Neural cell (in vitro differentiated cells): ENCODE results near the gene GABRB1. TPM values are rescaled to one million over a fixed set of nuclear protein-coding genes. Genes with fewer than 3 reads are reported as not detected.

Experiments used
- H2AFZ ChIP-seq: fragments of 200-600, 300-800 bp; sonication (generic), shearing (Covaris generic); 2 replicates; pipeline ENCODE4 v1.6.0; 2014; ENCODE audit warnings: low read depth, mild to moderate bottlenecking, antibody characterized with exemption, low read length, moderate library complexity
- H3F3A ChIP-seq: fragments of 200-600 bp; shearing (Covaris generic); 2 replicates; pipeline ENCODE4 v1.6.1; 2016; ENCODE audit warnings: mild to moderate bottlenecking, moderate library complexity, mixed read lengths, antibody characterized with exemption, low read length; ENCODE audit not compliant: insufficient read depth, poor library complexity, severe bottlenecking
- H3K27ac ChIP-seq: fragments of 200-600, 300-800 bp; sonication (generic), shearing (Covaris generic); 2 replicates; pipeline ENCODE4 v1.5.1; 2014; ENCODE audit warnings: mild to moderate bottlenecking, low read length, moderate library complexity
- H3K27me3 ChIP-seq: fragments of 300-800, 200-600 bp; sonication (generic), shearing (Covaris generic); 2 replicates; pipeline ENCODE4 v1.6.0; 2014; ENCODE audit warnings: mild to moderate bottlenecking, low read depth, low read length, moderate library complexity; ENCODE audit not compliant: insufficient read depth
- H3K36me3 ChIP-seq: fragments of 300-800, 200-600 bp; sonication (generic), shearing (Covaris generic); 2 replicates; pipeline ENCODE4 v1.5.1; 2014; ENCODE audit warnings: mild to moderate bottlenecking, antibody characterized with exemption, low read length, moderate library complexity; ENCODE audit not compliant: insufficient read depth
- H3K4me2 ChIP-seq: fragments of 300-800, 200-600 bp; sonication (generic), shearing (Covaris generic); 2 replicates; pipeline ENCODE4 v1.6.0; 2014; ENCODE audit warnings: mild to moderate bottlenecking, low read length
- H3K4me3 ChIP-seq: fragments of 300-800, 200-600 bp; sonication (generic), shearing (Covaris generic); 2 replicates; pipeline ENCODE4 v1.5.1; 2014; ENCODE audit warnings: mild to moderate bottlenecking, low read length, moderate library complexity
- H3K79me2 ChIP-seq: fragments of 200-600 bp; shearing (Covaris generic); replicated peaks from 2 replicates; pipeline ENCODE4 v1.6.0; 2014; ENCODE audit warnings: mild to moderate bottlenecking, low read length, moderate library complexity; ENCODE audit not compliant: insufficient read depth
- H3K9ac ChIP-seq: fragments of 300-800, 200-600 bp; sonication (generic), shearing (Covaris generic); 2 replicates; pipeline ENCODE4 v1.6.1; 2016; ENCODE audit warnings: mild to moderate bottlenecking, low read length, mixed read lengths
- H3K9me2 ChIP-seq: fragments of 200-600 bp; shearing (Covaris generic); 2 replicates; pipeline ENCODE4 v1.6.1; 2016; ENCODE audit warnings: mild to moderate bottlenecking, low read length, mixed read lengths; ENCODE audit not compliant: insufficient read depth
- H3K9me3 ChIP-seq: fragments of 200-600, 300-800 bp; sonication (generic), shearing (Covaris generic); 2 replicates; pipeline ENCODE4 v1.6.1; 2016; ENCODE audit warnings: mild to moderate bottlenecking, mixed run types, low read length, moderate library complexity, mixed read lengths
- H4K20me1 ChIP-seq: fragments of 200-600 bp; shearing (Covaris generic); 2 replicates; pipeline ENCODE4 v1.6.1; 2016; ENCODE audit warnings: mild to moderate bottlenecking, mixed run types; ENCODE audit not compliant: insufficient read depth
- CTCF ChIP-seq: fragments of 450-650 bp; IDR thresholded peaks from 2 replicates; pipeline ENCODE4 v1.5.1; 2014; ENCODE audit warnings: antibody characterized with exemption, mild to moderate bottlenecking, moderate library complexity; ENCODE audit not compliant: poor library complexity, severe bottlenecking
- EP300 ChIP-seq: fragments of 450-650 bp; conservative IDR thresholded peaks from 2 replicates; pipeline ENCODE4 v1.6.1; 2014; ENCODE audit warnings: antibody characterized with exemption, mild to moderate bottlenecking, moderate library complexity; ENCODE audit not compliant: poor library complexity, severe bottlenecking
- EZH2 ChIP-seq: fragments of 200-600, 300-800 bp; shearing (Covaris generic), sonication (generic); IDR thresholded peaks from 2 replicates; pipeline ENCODE4 v1.6.1; 2014; ENCODE audit warnings: antibody characterized with exemption, low read length, borderline replicate concordance, mild to moderate bottlenecking; ENCODE audit not compliant: insufficient read depth, poor library complexity, severe bottlenecking
- MXI1 ChIP-seq: fragments of 450-650 bp; conservative IDR thresholded peaks from 2 replicates; pipeline ENCODE4 v1.6.1; 2014; ENCODE audit warnings: antibody characterized with exemption, mild to moderate bottlenecking; ENCODE audit not compliant: poor library complexity, severe bottlenecking
- POLR2AphosphoS5 ChIP-seq: IDR thresholded peaks from 2 replicates; pipeline ENCODE4 v1.6.1; 2012
- RAD21 ChIP-seq: fragments of 450-650 bp; conservative IDR thresholded peaks from 2 replicates; pipeline ENCODE4 v1.6.1; 2014; ENCODE audit warnings: antibody characterized with exemption, mild to moderate bottlenecking, moderate library complexity
- REST ChIP-seq: IDR thresholded peaks from 2 replicates; pipeline ENCODE4 v1.6.1; 2012; ENCODE audit warnings: borderline replicate concordance
- SMC3 ChIP-seq: fragments of 450-650 bp; conservative IDR thresholded peaks from 2 replicates; pipeline ENCODE4 v1.6.1; 2014; ENCODE audit warnings: antibody characterized with exemption, mild to moderate bottlenecking, moderate library complexity; ENCODE audit not compliant: poor library complexity
- TAF1 ChIP-seq: IDR thresholded peaks from 2 replicates; pipeline ENCODE4 v1.6.1; 2012; ENCODE audit warnings: low read depth
- polyA plus RNA-seq: library from polyadenylated mRNA; depleted of rRNA; stranded (reverse); fragments of >200 nt; gene quantifications from 2 replicates; pipeline ENCODE4 v1.2.3, GENCODE V29; 2014

GABRB1 gene
- polyA plus RNA-seq, 1 donor from 2014 or later = 1.0 TPM

- Histone ChIP-seq H3K27me3 (no peaks in the 10 kb centered on the region), H2AFZ (no peak overlapping the region), H4K20me1 (no peaks in the 10 kb centered on the region), H3K9ac (no peak overlapping the region), H3K27ac (no peak overlapping the region), H3K9me3 (no peaks in the 10 kb centered on the region), H3K4me3 (no peak overlapping the region), H3F3A (peaks cover 4% of the 10 kb centered on the region), H3K79me2 (no peaks in the 10 kb centered on the region), H3K36me3 (no peaks in the 10 kb centered on the region), H3K4me2 (no peak overlapping the region), H3K9me2 (no peaks in the 10 kb centered on the region)
- TF ChIP-seq REST (no peak), RAD21 (no peak), EP300 (no peak), TAF1 (no peak), CTCF (no peak), SMC3 (no peak), MXI1 (no peak), EZH2 (no peak), POLR2AphosphoS5 (no peak)
Observed at GRCh38 chr4:47207555-47207954, 176.2 kb downstream of the GABRB1 start.

GRCh38 chr4:47209833-47210232, 178.5 kb downstream of the GABRB1 start:
- H3K9me2 ChIP-seq = no peaks in the 10 kb centered on the region
- H3K9me3 ChIP-seq = no peaks in the 10 kb centered on the region
- peak overlapping the region; percentile 21 for H3K9ac ChIP-seq
- H3K4me3 ChIP-seq = no peak overlapping the region
- TF ChIP-seq EP300 (no peak), CTCF (no peak), EZH2 (no peak), POLR2AphosphoS5 (peak; percentile 37), REST (peak; percentile 78)
- no peaks in the 10 kb centered on the region for H3K79me2 ChIP-seq
- H3F3A ChIP-seq = peaks cover 4% of the 10 kb centered on the region
- no peak overlapping the region for H2AFZ ChIP-seq
- H3K27ac ChIP-seq = peak overlapping the region; percentile 61
- H3K27me3 ChIP-seq = no peaks in the 10 kb centered on the region
- no peaks in the 10 kb centered on the region for H3K36me3 ChIP-seq
- no peaks in the 10 kb centered on the region for H4K20me1 ChIP-seq
- H3K4me2 ChIP-seq = peak overlapping the region; percentile 36
